Endothelial cell of umbilical vein (primary cell): ENCODE results near the gene CD47. TPM values are rescaled to one million over a fixed set of nuclear protein-coding genes. Genes with fewer than 3 reads are reported as not detected.

Source experiments
- BruUV-seq: library from RNA; stranded (reverse); fragments of 400-500 nt; replicated peaks from 2 replicates; lab custom pipeline; 2021; lab: Mats Ljungman, UMichigan
- CTCF ChIA-PET: fragments of 300-600, 350-600 bp; sonication (Branson Sonifier 250); formaldehyde crosslinking; loops from one replicate; lab custom pipeline; 2021; ENCODE audit warnings: antibody characterized with exemption, inconsistent platforms; lab: Charles Lee
- POLR2A ChIA-PET: fragments of 300-600, 350-600 bp; sonication (Branson Sonifier 250); formaldehyde crosslinking; loops from one replicate; lab custom pipeline; 2021; ENCODE audit warnings: antibody characterized with exemption, inconsistent platforms; lab: Charles Lee
- DNase-seq: peaks from one replicate; pipeline ENCODE4 v3.0.0-alpha.2; 2011; ENCODE audit warnings: low read depth, low spot score
- FAIRE-seq: peaks from 2 replicates; lab custom pipeline; 2011; peaks lifted over from hg19 to GRCh38; lab: Jason Lieb, UNC
- H2AFZ ChIP-seq: 2 replicates; pipeline ENCODE4 v1.6.0; 2012; ENCODE audit warnings: low read depth, low read length, control low read depth, inconsistent platforms
- H3K27ac ChIP-seq: 2 replicates; pipeline ENCODE4 v1.5.1; 2011; ENCODE audit warnings: low read depth, mild to moderate bottlenecking, control low read depth, low read length, moderate library complexity; ENCODE audit not compliant: insufficient read depth
- H3K27me3 ChIP-seq, 2 experiments: 2 replicates each; pipeline versions ENCODE4 v1.6.0 to v1.6.1; 2011; ENCODE audit warnings: low read length in 2 of 2, mixed read lengths in 1 of 2; ENCODE audit not compliant: control insufficient read depth in 2 of 2, insufficient read depth in 2 of 2
- H3K36me3 ChIP-seq, 2 experiments: 2 replicates in 1 of 2; 3 replicates in 1 of 2; pipeline ENCODE4 v1.5.1; 2011; ENCODE audit warnings: low read length in 2 of 2, mild to moderate bottlenecking in 1 of 2, moderate library complexity in 1 of 2; ENCODE audit not compliant: control insufficient read depth in 2 of 2, insufficient read depth in 2 of 2; ENCODE audit errors: extremely low read depth in 1 of 2
- H3K4me1 ChIP-seq: 3 replicates; pipeline ENCODE4 v1.5.1; 2011; ENCODE audit warnings: mild to moderate bottlenecking, low read length; ENCODE audit not compliant: control insufficient read depth, insufficient read depth; ENCODE audit errors: extremely low read depth
- H3K4me2 ChIP-seq: 2 replicates; pipeline ENCODE4 v1.6.1; 2011; ENCODE audit warnings: low read length, control low read depth, mixed read lengths; ENCODE audit not compliant: insufficient read depth
- H3K4me3 ChIP-seq, 3 experiments: fragments of 200-600 bp in 1 of 3; sonication (generic), shearing (Covaris generic) in 1 of 3; replicated peaks in 1 of 3; 2 replicates each; pipeline ENCODE4 v1.5.1; 2011 to 2016; ENCODE audit warnings: control low read depth in 3 of 3, low read length in 3 of 3, mild to moderate bottlenecking in 2 of 3, inconsistent platforms in 1 of 3, low read depth in 1 of 3, moderate library complexity in 1 of 3; ENCODE audit not compliant: insufficient read depth in 1 of 3
- H3K79me2 ChIP-seq: 2 replicates; pipeline ENCODE4 v1.6.0; 2012; ENCODE audit warnings: low read length, inconsistent platforms; ENCODE audit not compliant: control insufficient read depth, insufficient read depth
- H3K9ac ChIP-seq: replicated peaks from 2 replicates; pipeline ENCODE3; 2011; ENCODE audit warnings: low read length, control low read depth; ENCODE audit not compliant: insufficient read depth; ENCODE audit errors: extremely low read depth
- H3K9me1 ChIP-seq: replicated peaks from 3 replicates; pipeline ENCODE4 v1.6.0; 2011; ENCODE audit warnings: mild to moderate bottlenecking, low read length; ENCODE audit not compliant: control insufficient read depth, insufficient read depth; ENCODE audit errors: extremely low read depth
- H3K9me3 ChIP-seq: replicated peaks from 2 replicates; pipeline ENCODE4 v1.5.1; 2012; ENCODE audit warnings: low read length, inconsistent platforms; ENCODE audit not compliant: control insufficient read depth, insufficient read depth
- H4K20me1 ChIP-seq: replicated peaks from 2 replicates; pipeline ENCODE3; 2011; ENCODE audit warnings: mild to moderate bottlenecking, low read length; ENCODE audit not compliant: control insufficient read depth, insufficient read depth; ENCODE audit errors: extremely low read depth
- CTCF ChIP-seq, 2 donors: IDR thresholded peaks; 1 replicate in 1 of 2; 2 replicates in 1 of 2; pipeline ENCODE4 v1.5.1; 2011; ENCODE audit warnings: low read length in 2 of 2, mild to moderate bottlenecking in 2 of 2, moderate library complexity in 2 of 2, control low read depth in 1 of 2, inconsistent platforms in 1 of 2, low read depth in 1 of 2; ENCODE audit not compliant: insufficient read depth in 1 of 2; ENCODE audit errors: extremely low read depth in 1 of 2
- EZH2 ChIP-seq: IDR thresholded peaks from 2 replicates; pipeline ENCODE4 v1.6.1; 2012; ENCODE audit warnings: borderline replicate concordance, low read depth, mild to moderate bottlenecking, moderate library complexity, low read length, inconsistent platforms; ENCODE audit not compliant: severe bottlenecking
- FOS ChIP-seq: IDR thresholded peaks from 2 replicates; pipeline ENCODE4 v1.6.1; 2011; ENCODE audit warnings: mild to moderate bottlenecking, low read length, moderate library complexity, borderline replicate concordance; ENCODE audit not compliant: insufficient read depth
- GATA2 ChIP-seq: IDR thresholded peaks from 2 replicates; pipeline ENCODE4 v1.7.0; 2011; ENCODE audit warnings: low read depth, mild to moderate bottlenecking, moderate library complexity, mixed read lengths, low read length; ENCODE audit not compliant: insufficient read length, insufficient read depth
- JUN ChIP-seq: IDR thresholded peaks from 2 replicates; pipeline ENCODE4 v1.6.1; 2011; ENCODE audit warnings: borderline replicate concordance, low read depth; ENCODE audit not compliant: insufficient read length, insufficient read depth
- MAX ChIP-seq: IDR thresholded peaks from 2 replicates; pipeline ENCODE4 v1.6.1; 2011; ENCODE audit not compliant: insufficient read depth, insufficient read length
- MYC ChIP-seq: IDR thresholded peaks from one replicate; pipeline ENCODE4 v1.6.1; 2011; ENCODE audit warnings: mild to moderate bottlenecking, low read depth, low read length
- POLR2A ChIP-seq: IDR thresholded peaks from 2 replicates; pipeline ENCODE4 v1.6.1; 2012; ENCODE audit warnings: low read depth, mild to moderate bottlenecking, control low read depth, low read length
- POLR2AphosphoS5 ChIP-seq: IDR thresholded peaks from 2 replicates; pipeline ENCODE4 v1.6.1; 2012; ENCODE audit warnings: low read depth, mild to moderate bottlenecking, control low read depth, low read length, moderate library complexity; ENCODE audit not compliant: insufficient read depth
- dilution Hi-C: fragments of 300-500 bp; cut with MboI; formaldehyde crosslinking; loops from one replicate; pipeline ENCODE4 v1.15.0; 2019; ENCODE audit warnings: low sequenced_read_pairs; ENCODE audit not compliant: extremely low pct_ligation_motif_present
- intact Hi-C: fragments of 100-400 bp; cut with micrococcal nuclease; formaldehyde crosslinking; loops from one replicate; pipeline ENCODE4 v1.10.0; 2022
- polyA plus RNA-seq, 4 experiments: library from polyadenylated mRNA; depleted of rRNA in 3 of 4; stranded (reverse) in 3 of 4; unstranded in 1 of 4; fragments of >200 nt; gene quantifications; 2 replicates each; pipeline versions ENCODE4 v1.2.1 to v1.2.3, GENCODE V29; 2011 to 2012; ENCODE audit warnings: missing spikeins in 1 of 4
- total RNA-seq: library from RNA; stranded (reverse); gene quantifications from 2 replicates; pipeline ENCODE4 v1.2.3, GENCODE V29; 2021

The CD47 gene
- total and polyA plus RNA-seq, 2 donors (not counting 3 experiments of a cell fraction or from before 2014, with no cell fraction given), result 29.3 to 32.2 TPM

GRCh38 chr3:108126348-108126747 is 35.5 kb upstream of the CD47 start:
- Histone ChIP-seq H3K27me3 (peaks cover 0 to 3% of the 10 kb centered on the region in 2 experiments), H3K4me2 (no peak overlapping the region), H4K20me1 (no peaks in the 10 kb centered on the region), H3K4me1 (peaks cover 27% of the 10 kb centered on the region), H3K9me3 (no peaks in the 10 kb centered on the region), H3K27ac (no peak overlapping the region), H2AFZ (no peak overlapping the region), H3K9me1 (no peaks in the 10 kb centered on the region), H3K36me3 (no peaks in the 10 kb centered on the region), H3K9ac (no peak overlapping the region), H3K79me2 (no peaks in the 10 kb centered on the region), H3K4me3 (no peak overlapping the region)
- intact Hi-C loops, result no loop called here
- TF ChIP-seq FOS (no peak), EZH2 (no peak), CTCF (IDR thresholded peaks at IDR 0.05; ENCODE audit: extremely low read depth in 1 of 2, insufficient read depth in 1 of 2, low read depth in 1 of 2, low read length in 2 of 2) (no peak), JUN (no peak), MYC (no peak), POLR2AphosphoS5 (no peak), POLR2A (no peak), MAX (no peak), GATA2 (no peak)
- no TSS peak for BruUV-seq
- FAIRE-seq (no peak), DNase-seq (no peak)
- dilution Hi-C loops, result no loop called here
- ChIA-PET POLR2A (no interaction called here), CTCF (interaction anchor here (1.1 to 1.4 kb wide), 3 partner anchors 27 to 351 kb away, joined by 3 to 6 read pairs (median 3); no protein-coding TSS in a partner anchor)
